GM23338 (cell line): ENCODE results near the gene PDIA5. TPM values are rescaled to one million over a fixed set of nuclear protein-coding genes. Genes with fewer than 3 reads are reported as not detected.

Source experiments
- ATAC-seq: fragments of 200-7000 bp; cut with Tn5 transposase; 3 replicates; pipeline ENCODE4 v1.9.1; 2020
- DNase-seq: peaks from one replicate; pipeline ENCODE4 v3.0.0-alpha.2; 2015; ENCODE audit warnings: low spot score
- H2AFZ ChIP-seq: fragments of 200-600 bp; sonication (generic); 2 replicates; pipeline ENCODE4 v1.8.0; 2016; ENCODE audit warnings: antibody characterized with exemption, mild to moderate bottlenecking, moderate library complexity
- H3F3A ChIP-seq: fragments of 200-600 bp; sonication (generic); replicated peaks from 2 replicates; pipeline ENCODE4 v1.8.0; 2017; ENCODE audit warnings: antibody characterized with exemption, mixed run types, low read depth
- H3K27ac ChIP-seq: fragments of 200-600 bp; sonication (generic); 2 replicates; pipeline ENCODE4 v1.6.1; 2016; ENCODE audit warnings: low read depth
- H3K27me3 ChIP-seq: fragments of 200-600 bp; sonication (generic); 2 replicates; pipeline ENCODE4 v1.8.0; 2016; ENCODE audit warnings: mild to moderate bottlenecking, mixed run types, moderate library complexity; ENCODE audit not compliant: insufficient read depth
- H3K36me3 ChIP-seq: fragments of 200-600 bp; sonication (generic); 2 replicates; pipeline ENCODE4 v1.8.0; 2016; ENCODE audit warnings: mild to moderate bottlenecking; ENCODE audit not compliant: insufficient read depth
- H3K4me1 ChIP-seq: fragments of 200-600 bp; sonication (generic); 2 replicates; pipeline ENCODE4 v1.8.0; 2016; ENCODE audit warnings: mild to moderate bottlenecking, moderate library complexity; ENCODE audit not compliant: insufficient read depth
- H3K4me2 ChIP-seq: fragments of 200-600 bp; sonication (generic); 2 replicates; pipeline ENCODE4 v1.7.1; 2017; ENCODE audit warnings: mixed run types
- H3K4me3 ChIP-seq: fragments of 200-600 bp; sonication (generic); 2 replicates; pipeline ENCODE4 v1.6.1; 2016; ENCODE audit warnings: mixed run types
- H3K79me2 ChIP-seq: fragments of 200-600 bp; sonication (generic); replicated peaks from 2 replicates; pipeline ENCODE4 v1.8.0; 2017; ENCODE audit warnings: mild to moderate bottlenecking; ENCODE audit not compliant: insufficient read depth
- H3K9me2 ChIP-seq: fragments of 200-600 bp; sonication (generic); 2 replicates; pipeline ENCODE4 v1.8.0; 2017; ENCODE audit not compliant: insufficient read depth
- H4K20me1 ChIP-seq: fragments of 200-600 bp; sonication (generic); replicated peaks from 2 replicates; pipeline ENCODE4 v1.8.0; 2017; ENCODE audit warnings: mild to moderate bottlenecking; ENCODE audit not compliant: insufficient read depth
- H3K27ac Mint-ChIP-seq: 2 replicates; pipeline ENCODE4 v1.8.0; 2020; ENCODE audit warnings: inconsistent platforms, mild to moderate bottlenecking, moderate library complexity, mixed read lengths
- H3K27me3 Mint-ChIP-seq: 3 replicates; pipeline ENCODE4 v1.8.0; 2022; ENCODE audit warnings: low read depth, mild to moderate bottlenecking, moderate library complexity, mixed read lengths, inconsistent platforms; ENCODE audit not compliant: insufficient read depth, poor library complexity
- H3K36me3 Mint-ChIP-seq: 3 replicates; pipeline ENCODE4 v1.8.0; 2021; ENCODE audit warnings: low read depth, mild to moderate bottlenecking, inconsistent platforms, moderate library complexity, mixed read lengths
- H3K4me1 Mint-ChIP-seq: 3 replicates; pipeline ENCODE4 v1.8.0; 2020; ENCODE audit warnings: mild to moderate bottlenecking, inconsistent platforms, mixed read lengths
- H3K4me3 Mint-ChIP-seq: 3 replicates; pipeline ENCODE4 v1.8.0; 2021; ENCODE audit warnings: moderate library complexity, mild to moderate bottlenecking, inconsistent platforms, mixed read lengths
- H3K9me3 Mint-ChIP-seq: 3 replicates; pipeline ENCODE4 v1.8.0; 2020; ENCODE audit warnings: moderate library complexity, mild to moderate bottlenecking, inconsistent platforms, mixed read lengths
- CREB1 ChIP-seq: fragments of 250-450 bp; sonication (Bioruptor Pico); IDR thresholded peaks from 2 replicates; pipeline ENCODE4 v1.5.0; 2020; ENCODE audit warnings: low read depth, mild to moderate bottlenecking, moderate library complexity
- CTCF ChIP-seq, 2 experiments: fragments of 200-600 bp in 1 of 2; sonication (generic) in 1 of 2; conservative IDR thresholded peaks; 2 replicates each; pipeline versions ENCODE4 v1.5.1 to v1.6.1; 2016 to 2017; ENCODE audit warnings: antibody characterized with exemption in 2 of 2, low read depth in 2 of 2, mild to moderate bottlenecking in 2 of 2, moderate library complexity in 1 of 2
- EZH2phosphoT487 ChIP-seq: fragments of 200-600 bp; sonication (generic); IDR thresholded peaks from one replicate; pipeline ENCODE4 v1.8.1; 2018; ENCODE audit warnings: antibody characterized with exemption; ENCODE audit not compliant: unreplicated experiment
- JUNB ChIP-seq: IDR thresholded peaks from one replicate; pipeline ENCODE4 v1.6.1; 2016; ENCODE audit warnings: antibody characterized with exemption; ENCODE audit not compliant: unreplicated experiment
- NANOG ChIP-seq: IDR thresholded peaks from 2 replicates; pipeline ENCODE4 v1.6.1; 2016; ENCODE audit warnings: antibody characterized with exemption, borderline replicate concordance
- REST ChIP-seq: IDR thresholded peaks from one replicate; pipeline ENCODE4 v1.6.1; 2018; ENCODE audit warnings: antibody characterized with exemption; ENCODE audit not compliant: unreplicated experiment
- ZNF331 ChIP-seq: fragments of 250-450 bp; sonication (Bioruptor Pico); IDR thresholded peaks from 2 replicates; pipeline ENCODE4 v1.5.0; 2020; ENCODE audit warnings: low read depth, mild to moderate bottlenecking, moderate library complexity
- ZNF462 ChIP-seq: fragments of 250-450 bp; sonication (Bioruptor Pico); IDR thresholded peaks from 2 replicates; pipeline ENCODE4 v1.5.0; 2020; ENCODE audit warnings: mild to moderate bottlenecking, moderate library complexity
- polyA plus RNA-seq: library from polyadenylated mRNA; unstranded; fragments of >200 nt; fragmentation: Nextera tagmentation; extraction: Ambion mirVana; gene quantifications from 2 replicates; pipeline ENCODE4 v1.2.1, GENCODE V29; 2016
- total RNA-seq: library from RNA; depleted of rRNA; stranded (reverse); fragments of >200 nt; shearing (Covaris generic); gene quantifications from 2 replicates; pipeline ENCODE4 v1.2.3, GENCODE V29; 2014

Gene PDIA5
- total and polyA plus RNA-seq, 2 experiments from 2014 or later, result 22.9 to 28.1 TPM

GRCh38 chr3:123053107-123053506, 13.7 kb upstream of the PDIA5 start (continued):
- TF ChIP-seq REST (no peak), ZNF331 (CRISPR knock-in tag) (no peak), NANOG (no peak)

GRCh38 chr3:123054109-123054778, 12.6 kb upstream of the PDIA5 start:
- Histone ChIP-seq H4K20me1 (no peaks in the 10 kb centered on the region; the same call in 1 of the 2 replicates), H2AFZ (no peak overlapping the region), H3K9me2 (peaks cover 3% of the 10 kb centered on the region; the same call in 1 of the 2 replicates), H3K36me3 (no peaks in the 10 kb centered on the region), H3K4me3 (no peak overlapping the region), H3K4me1 (no peaks in the 10 kb centered on the region), H3K79me2 (no peaks in the 10 kb centered on the region), H3K27me3 (no peaks in the 10 kb centered on the region), H3F3A (no peaks in the 10 kb centered on the region), H3K27ac (no peak overlapping the region), H3K4me2 (no peak overlapping the region)
- peaks cover 3% of the 10 kb centered on the region for H3K27me3 Mint-ChIP-seq
- H3K4me3 Mint-ChIP-seq, result no peak overlapping the region
- no peak overlapping the region for H3K27ac Mint-ChIP-seq
- H3K9me3 Mint-ChIP-seq, result no peaks in the 10 kb centered on the region
- H3K36me3 Mint-ChIP-seq, result no peaks in the 10 kb centered on the region
- H3K4me1 Mint-ChIP-seq, result peaks cover 2% of the 10 kb centered on the region; the same call in 2 of the 3 replicates
- no peak for ATAC-seq
- no peak for DNase-seq
- TF ChIP-seq ZNF462 (CRISPR knock-in tag) (no peak), CTCF (conservative IDR thresholded peaks at IDR 0.05; ENCODE audit: low read depth in 2 of 2) (no peak), EZH2phosphoT487 (no peak), NANOG (no peak), CREB1 (CRISPR knock-in tag) (no peak), REST (no peak), JUNB (no peak)
